MM.1S (cell line): ENCODE data around the gene TNFRSF1A.

Source experiments
- CTCF ChIP-seq: fragments of 300-600 bp; sonication (generic); IDR thresholded peaks from 2 replicates; pipeline ENCODE4 v1.5.1; 2016; ENCODE audit warnings: antibody characterized with exemption, low read length, mixed read lengths
- EZH2 ChIP-seq: fragments of 300-600 bp; sonication (generic); optimal IDR thresholded peaks from 2 replicates; pipeline ENCODE3; 2017; ENCODE audit warnings: low read depth, mild to moderate bottlenecking, antibody characterized with exemption, low read length, mixed read lengths

GRCh38 chr12:6341417-6342139 lies at the start of gene TNFRSF1A:
- TF ChIP-seq CTCF = no peak
- TF ChIP-seq EZH2 = no peak
